Fibroblast of pulmonary artery (primary cell): ENCODE data around the gene P2RY6.
"Not testable (repeated sequence)": the region's sequence is repeated elsewhere in the genome, so short reads cannot be mapped to it uniquely, and the experiment has no call there.

Experiments
- DNase-seq: peaks from one replicate; pipeline ENCODE4 v3.0.0-alpha.2; 2010; ENCODE audit warnings: low read depth
- H3K4me3 ChIP-seq: replicated peaks from 2 replicates; pipeline ENCODE4 v1.5.1; 2011; ENCODE audit warnings: low read depth, mild to moderate bottlenecking, control low read depth, low read length, moderate library complexity
- TF ChIP-seq, protein P1 (sequence below): IDR thresholded peaks from 2 replicates; pipeline ENCODE4 v1.5.1; 2011; ENCODE audit warnings: mild to moderate bottlenecking, control low read depth, low read length, inconsistent platforms; ENCODE audit errors: missing control alignments

The P2RY6 gene

GRCh38 chr11:73272680-73273038 is 521 bp downstream of the P2RY6 start:
- no peak overlapping the region for H3K4me3 ChIP-seq
- TF ChIP-seq, protein P1, sequence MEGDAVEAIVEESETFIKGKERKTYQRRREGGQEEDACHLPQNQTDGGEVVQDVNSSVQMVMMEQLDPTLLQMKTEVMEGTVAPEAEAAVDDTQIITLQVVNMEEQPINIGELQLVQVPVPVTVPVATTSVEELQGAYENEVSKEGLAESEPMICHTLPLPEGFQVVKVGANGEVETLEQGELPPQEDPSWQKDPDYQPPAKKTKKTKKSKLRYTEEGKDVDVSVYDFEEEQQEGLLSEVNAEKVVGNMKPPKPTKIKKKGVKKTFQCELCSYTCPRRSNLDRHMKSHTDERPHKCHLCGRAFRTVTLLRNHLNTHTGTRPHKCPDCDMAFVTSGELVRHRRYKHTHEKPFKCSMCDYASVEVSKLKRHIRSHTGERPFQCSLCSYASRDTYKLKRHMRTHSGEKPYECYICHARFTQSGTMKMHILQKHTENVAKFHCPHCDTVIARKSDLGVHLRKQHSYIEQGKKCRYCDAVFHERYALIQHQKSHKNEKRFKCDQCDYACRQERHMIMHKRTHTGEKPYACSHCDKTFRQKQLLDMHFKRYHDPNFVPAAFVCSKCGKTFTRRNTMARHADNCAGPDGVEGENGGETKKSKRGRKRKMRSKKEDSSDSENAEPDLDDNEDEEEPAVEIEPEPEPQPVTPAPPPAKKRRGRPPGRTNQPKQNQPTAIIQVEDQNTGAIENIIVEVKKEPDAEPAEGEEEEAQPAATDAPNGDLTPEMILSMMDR = no peak
- no peak for DNase-seq

DNA sequence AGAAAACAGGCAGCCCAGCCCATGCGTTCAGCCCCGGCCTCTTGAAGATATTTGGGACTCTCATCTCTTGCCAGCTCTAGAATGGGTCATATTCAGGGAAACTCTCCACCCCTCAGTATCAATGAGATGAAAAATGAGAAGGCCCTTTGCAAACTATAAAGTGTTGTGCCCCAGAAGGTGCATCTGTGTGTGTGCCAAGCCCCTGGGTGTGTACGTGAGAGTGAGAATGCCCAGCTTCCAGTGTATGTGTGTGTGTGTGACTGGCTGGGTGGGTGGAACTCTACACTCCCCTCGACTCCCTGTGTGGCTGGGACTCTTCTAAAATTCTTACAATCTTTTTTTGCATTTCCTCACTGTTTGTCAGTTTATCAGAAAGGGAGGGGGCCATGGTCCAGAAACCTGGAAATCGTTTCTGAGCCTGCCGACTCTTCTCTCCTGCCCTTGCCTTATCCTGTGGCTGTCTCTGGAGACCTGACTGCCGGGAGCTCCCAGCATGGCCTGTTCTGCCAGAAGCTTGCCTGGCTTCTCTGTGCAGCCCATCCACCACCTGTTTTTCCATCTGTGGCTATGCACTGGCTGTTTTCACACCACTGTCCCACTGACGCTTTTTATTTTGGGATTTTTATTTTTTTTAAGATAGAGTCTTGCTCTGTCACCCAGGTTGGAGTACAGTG is 1.2 kb downstream of the P2RY6 start:
- no peak overlapping the region for H3K4me3 ChIP-seq
- TF ChIP-seq, protein P1 = no peak
- no peak for DNase-seq

DNA sequence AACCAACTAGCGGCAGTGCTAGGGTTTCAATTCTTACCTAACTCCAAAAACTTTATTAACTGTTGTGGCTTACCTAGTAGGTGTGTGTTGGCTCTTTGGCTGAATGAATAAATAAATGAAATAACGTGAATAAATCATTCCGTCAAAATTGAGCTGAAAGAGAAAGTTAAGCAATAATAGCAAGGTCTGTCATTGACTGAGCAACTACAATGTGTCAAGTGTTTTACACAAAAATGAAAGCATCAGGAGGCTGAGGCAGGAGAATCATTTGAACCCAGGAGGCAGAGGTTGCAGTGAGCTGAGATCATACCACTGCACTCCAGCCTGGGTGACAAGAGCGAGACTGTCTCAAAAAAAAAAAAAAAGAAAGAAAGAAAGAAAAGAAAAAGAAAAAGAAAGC is 2.1 kb downstream of the P2RY6 start:
- H3K4me3 ChIP-seq, DNase-seq: not testable (repeated sequence)

DNA sequence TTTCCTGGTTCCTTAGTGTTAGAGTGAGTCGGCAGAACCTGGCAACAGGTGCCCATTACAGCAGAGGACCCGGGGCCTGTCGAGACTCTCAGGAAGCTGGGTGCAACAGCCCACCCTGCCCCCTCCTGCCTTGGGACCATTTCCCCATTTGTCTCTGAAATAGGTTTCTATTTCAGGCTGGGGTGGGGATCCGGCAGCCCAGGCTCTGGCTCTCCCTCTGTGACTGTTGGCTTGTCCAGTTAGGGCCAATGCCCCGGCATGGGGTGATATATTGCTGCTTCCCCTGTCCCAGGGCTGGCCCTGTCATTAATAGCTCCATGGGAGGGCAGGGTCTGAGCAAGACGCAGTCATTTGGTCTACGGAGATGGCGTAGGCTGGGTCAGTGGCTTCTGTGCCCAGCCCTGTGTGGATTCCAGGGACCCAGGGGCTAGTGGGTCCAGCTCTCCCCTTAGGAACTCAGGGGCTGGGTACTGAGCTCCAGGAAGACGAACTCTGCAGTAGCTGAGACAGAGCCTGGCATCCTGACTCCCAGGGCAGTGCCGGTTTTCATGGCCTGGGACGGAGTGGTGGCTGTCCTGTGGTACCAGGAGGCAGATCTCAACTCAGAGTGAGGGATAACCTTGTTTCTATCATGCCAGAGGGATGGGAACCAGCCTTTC is 2.7 kb downstream of the P2RY6 start:
- TF ChIP-seq, protein P1 = no peak
- no peak for DNase-seq
- H3K4me3 ChIP-seq = no peak overlapping the region

DNA sequence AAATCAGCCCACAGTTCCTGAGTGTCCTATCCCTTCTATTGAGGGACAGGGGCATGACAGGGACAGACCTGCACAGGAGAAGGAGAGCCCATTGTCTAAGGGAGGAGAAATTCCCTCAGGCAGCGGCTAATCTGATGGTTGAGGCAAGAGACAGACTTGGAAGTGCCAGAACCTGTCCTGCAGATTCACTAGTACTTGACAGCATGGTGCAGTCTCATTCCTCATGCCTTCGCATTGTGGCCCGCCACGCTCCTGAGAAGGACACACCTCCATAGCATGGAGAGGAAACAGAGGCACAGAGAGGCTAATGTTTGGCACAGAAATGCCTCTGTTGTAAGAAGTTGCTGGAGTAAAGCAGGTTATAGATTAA is 3.2 kb downstream of the P2RY6 start:
- TF ChIP-seq, protein P1 = no peak
- H3K4me3 ChIP-seq = no peak overlapping the region
- DNase-seq = no peak

DNA sequence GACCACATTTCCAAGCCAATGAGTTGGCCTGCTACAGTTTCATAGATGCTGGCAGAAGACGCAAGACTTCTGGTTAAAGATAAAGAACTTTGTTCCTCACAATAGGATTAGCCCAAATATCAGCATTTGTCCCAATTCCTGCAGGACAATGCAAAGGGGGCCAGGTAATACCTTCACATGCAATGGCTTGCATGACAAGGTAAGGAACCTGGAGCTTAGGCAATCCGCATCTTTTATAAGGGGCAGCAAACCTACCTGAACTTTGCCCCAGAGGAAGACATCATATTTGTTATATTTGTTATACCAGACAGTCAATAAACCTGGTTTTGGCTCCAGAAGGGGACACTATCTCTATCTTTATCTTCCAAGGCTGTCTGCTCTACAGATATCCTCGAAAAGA is 5.3 kb downstream of the P2RY6 start:
- H3K4me3 ChIP-seq = no peak overlapping the region
- DNase-seq = no peak
- TF ChIP-seq, protein P1 = no peak

- no peak overlapping the region for H3K4me3 ChIP-seq
- no peak for DNase-seq
- TF ChIP-seq, protein P1 = no peak
These were observed 8.5 kb downstream of the P2RY6 start for GRCh38 chr11:73280626-73281025.
